GM18517 (cell line): Measurements from ENCODE around the gene CACNG5.

Experiments
- ATAC-seq: cut with Tn5 transposase; IDR thresholded peaks from one replicate; pipeline ENCODE4 v1.9.1; 2021; ENCODE audit warnings: mild to moderate bottlenecking, moderate library complexity; ENCODE audit not compliant: unreplicated experiment

Gene CACNG5

GRCh38 chr17:66834919-66835454, at the start of gene CACNG5:
TSS of gene CACNG5 (plus strand) at chr17:66835117. CDS start at chr17:66877333, 42,216 bp downstream.
- no peak for ATAC-seq

DNA sequence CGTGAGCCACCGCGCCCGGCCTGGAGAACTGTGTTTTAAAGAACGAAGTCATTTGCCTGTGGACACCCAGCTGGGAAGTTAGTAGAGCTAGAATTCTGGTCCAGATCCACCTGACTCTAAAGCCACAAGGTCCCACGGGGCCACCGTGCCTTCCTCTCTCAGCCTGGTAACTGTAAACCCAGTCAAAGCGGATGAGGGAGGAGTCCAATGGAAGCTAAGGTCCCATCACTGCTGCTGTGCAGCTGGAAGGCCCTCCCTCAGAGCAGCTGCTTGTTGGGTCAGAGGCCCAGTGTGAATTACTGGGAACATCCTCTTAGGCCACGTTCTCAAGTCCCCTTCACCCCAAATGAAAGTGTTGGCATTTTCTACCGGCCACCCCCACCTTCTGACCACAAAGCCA, 48.8 kb upstream of the CACNG5 start:
- ATAC-seq, result no peak

DNA sequence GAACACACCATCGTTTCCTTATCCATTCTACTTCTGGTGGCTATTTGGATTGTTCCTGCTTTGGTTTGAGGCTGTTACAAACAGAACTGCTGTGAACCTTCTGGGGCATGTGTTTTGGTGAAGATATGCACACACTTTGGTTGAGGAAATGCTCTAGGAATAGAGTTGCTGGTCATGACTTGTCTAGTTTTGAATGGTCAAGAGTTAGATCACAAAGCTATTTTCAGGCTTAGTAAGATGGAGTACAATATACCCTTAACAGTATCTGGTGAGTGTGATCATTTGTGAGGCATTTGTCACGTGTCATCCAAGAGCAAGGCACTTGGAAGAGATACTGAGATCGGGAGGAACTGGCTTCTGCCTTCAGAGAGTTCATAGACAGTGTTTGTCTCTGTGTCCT, 47.0 kb upstream of the CACNG5 start:
- ATAC-seq, result no peak

GRCh38 chr17:66789093-66789492, 45.8 kb upstream of the CACNG5 start:
- ATAC-seq, result no peak

DNA sequence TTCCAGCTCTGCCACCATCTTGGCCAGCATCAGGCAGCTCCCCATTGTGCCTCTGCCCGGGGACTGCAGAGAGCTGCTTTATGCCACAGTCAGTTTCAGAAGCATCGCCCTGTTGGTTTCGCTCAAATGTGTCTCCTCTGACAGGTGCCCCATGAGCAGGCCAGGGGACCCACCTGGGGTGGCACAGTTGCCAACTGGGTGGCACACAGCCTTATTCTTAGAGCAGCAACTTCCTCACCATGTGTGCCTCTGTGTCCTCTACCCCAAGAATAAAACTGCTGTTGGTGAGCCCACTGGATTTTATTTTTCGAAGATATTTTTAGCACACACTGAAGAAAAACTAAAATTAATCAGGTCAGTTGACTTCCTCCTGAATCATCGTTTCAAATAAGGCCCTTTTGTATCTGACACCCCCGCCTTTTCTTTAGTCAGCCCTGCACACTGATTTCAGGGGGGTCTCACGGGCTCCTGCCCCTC, 44.9 kb upstream of the CACNG5 start:
- no peak for ATAC-seq

GRCh38 chr17:66790501-66791061, 44.3 kb upstream of the CACNG5 start:
- ATAC-seq, result no peak

GRCh38 chr17:66791347-66791746, 43.6 kb upstream of the CACNG5 start:
- ATAC-seq, result no peak

DNA sequence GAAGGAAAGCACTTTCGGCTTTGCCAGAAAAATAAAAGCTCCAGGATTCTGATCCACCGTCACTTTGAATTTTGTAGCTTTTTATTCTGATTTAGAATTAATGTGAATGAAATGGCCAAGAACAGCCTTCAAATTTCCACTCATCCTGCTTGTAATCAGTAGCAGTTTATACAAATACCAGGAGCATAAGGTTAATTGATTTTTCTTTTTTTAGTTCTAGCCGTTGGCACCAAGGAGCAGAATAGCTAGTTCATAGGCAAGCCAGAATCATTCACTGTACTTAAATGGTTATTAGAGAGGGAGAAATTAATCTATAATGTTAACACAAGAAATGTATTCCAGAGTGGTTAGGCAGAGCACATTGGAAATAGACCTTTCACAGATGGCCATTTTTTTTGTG, 41.1 kb upstream of the CACNG5 start:
- ATAC-seq, result no peak

DNA sequence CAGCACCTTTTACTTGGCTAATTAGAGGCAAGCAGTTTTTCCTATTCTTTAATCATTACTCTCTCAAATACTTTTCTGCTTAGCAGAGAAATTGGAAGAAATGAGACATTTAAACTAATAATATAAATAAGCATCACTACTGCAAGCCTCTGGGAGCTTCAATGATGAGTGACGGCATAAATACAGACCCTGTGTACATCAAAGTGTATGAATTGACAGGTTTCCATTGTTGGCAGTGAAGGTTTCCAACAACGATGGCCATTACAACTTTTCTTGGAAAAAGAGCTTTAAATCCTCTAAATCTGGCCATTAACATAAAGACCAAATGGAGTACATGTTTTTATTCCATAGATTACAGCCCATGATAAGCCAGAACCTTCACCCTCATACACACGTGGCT, 39.4 kb upstream of the CACNG5 start:
- ATAC-seq, result no peak

DNA sequence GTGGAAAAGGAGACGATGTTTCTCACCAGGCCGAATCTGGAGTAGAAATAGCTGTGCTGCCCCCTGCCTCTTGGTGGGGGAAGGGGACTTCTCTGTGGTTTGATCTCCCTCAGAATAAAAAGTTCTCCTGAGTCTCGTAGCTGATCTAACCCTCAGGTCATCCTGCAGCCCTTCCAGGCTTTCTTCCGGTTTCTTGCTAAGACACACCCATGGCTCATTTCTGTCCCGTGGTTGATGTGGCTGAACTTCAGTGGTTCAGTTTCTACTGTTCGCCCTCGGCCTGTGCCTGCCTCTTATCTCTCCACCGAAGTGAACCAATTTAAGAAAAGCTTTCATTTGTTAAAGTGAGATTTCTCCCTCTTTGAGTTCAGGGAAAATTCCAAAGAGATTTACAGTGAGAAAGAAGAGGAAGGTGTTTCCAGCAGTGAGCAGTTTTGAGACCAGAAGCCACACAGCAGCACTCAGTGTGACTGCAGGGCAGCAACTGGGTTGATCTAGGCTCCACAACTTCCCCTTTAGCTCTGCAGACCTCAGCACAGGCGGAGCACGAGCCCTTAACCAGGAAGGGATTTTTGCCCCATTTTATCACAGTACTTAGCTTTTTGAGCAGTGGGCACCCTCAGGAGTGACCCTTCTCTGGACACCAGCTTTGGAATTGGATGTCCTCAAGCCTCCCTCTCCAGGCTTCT, 34.9 kb upstream of the CACNG5 start:
- ATAC-seq, result no peak

GRCh38 chr17:66803474-66803951, 31.4 kb upstream of the CACNG5 start:
- no peak for ATAC-seq

DNA sequence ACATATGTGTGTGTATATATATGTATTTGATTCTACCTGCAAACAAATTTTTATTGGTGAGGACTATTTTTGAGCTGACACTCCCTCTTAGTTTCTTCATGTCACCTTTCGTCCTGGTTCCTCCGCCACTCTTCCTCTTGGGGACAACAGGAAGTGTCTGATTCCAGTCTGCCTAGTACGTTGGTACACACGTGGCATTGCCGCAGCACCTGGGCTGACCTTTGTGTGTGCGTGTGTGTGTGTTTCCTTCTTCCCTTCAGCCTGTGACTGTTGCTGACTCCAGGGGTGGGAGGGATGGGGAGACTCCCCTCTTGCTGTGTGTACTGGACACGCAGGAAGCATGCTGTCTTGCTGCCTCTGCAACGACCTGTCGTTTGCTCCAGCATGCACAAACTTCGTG, 29.4 kb upstream of the CACNG5 start:
- no peak for ATAC-seq

GRCh38 chr17:66807182-66807581, 27.7 kb upstream of the CACNG5 start:
- ATAC-seq, result no peak

DNA sequence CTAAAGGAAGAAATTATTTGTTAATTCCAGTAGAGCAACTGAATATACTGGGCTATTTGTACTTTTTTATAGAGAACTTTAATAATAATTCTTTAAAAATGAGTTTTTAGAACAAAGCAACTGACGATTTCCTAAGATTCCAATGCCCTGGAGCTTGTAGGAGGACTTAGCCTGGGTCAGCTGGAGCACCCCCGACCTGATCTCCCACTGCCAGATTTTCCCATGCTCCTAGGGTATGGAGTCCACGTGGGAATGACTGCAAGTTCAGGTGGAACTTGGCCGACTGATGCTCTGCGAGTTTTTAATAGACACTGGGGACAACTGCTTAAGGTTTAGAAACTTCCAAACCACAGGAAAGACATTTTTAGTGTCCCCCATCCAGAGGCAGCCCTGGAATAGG, 25.5 kb upstream of the CACNG5 start:
- no peak for ATAC-seq

- no peak for ATAC-seq
Observed at GRCh38 chr17:66810951-66811682, 23.8 kb upstream of the CACNG5 start.

DNA sequence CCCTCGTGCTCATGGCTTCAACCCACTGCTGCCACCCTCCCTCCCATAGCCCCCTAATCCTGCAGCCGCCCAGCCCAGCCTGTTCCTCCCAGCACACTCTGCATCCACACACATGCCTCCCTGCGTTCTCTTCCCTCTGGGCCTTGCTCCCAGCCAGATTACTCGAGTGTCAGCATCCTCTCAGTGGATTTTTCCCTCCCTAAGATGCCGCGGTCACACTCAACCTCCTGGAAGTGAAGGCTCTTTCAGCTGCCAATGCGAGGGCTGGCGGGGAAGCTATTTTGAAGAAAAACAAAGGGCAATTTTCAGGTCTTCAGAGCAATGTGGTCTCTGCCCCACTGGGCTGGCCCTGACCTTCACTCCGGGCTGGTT, 23.2 kb upstream of the CACNG5 start:
- no peak for ATAC-seq

GRCh38 chr17:66812571-66812970, 22.3 kb upstream of the CACNG5 start:
- no peak for ATAC-seq

GRCh38 chr17:66813296-66813695, 21.6 kb upstream of the CACNG5 start:
- ATAC-seq, result no peak

DNA sequence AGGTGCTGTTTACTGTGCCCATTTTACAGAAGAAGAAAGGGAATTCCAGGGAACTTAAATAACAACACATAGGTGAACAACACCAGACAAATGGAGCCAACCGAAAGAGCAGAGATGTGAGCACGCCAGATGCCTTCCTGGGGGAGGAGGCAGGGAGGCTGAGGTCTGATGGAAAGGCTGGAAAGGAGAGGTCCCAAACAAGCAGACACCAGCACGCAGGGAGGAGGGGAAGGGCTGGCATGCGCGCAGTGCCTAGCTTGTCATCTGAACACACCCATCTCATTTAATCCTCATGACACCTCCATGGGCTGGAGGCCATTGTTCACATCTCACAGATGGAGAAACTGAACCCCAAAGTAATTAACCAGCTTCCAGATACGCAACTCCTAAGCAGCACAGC, 20.9 kb upstream of the CACNG5 start:
- no peak for ATAC-seq

DNA sequence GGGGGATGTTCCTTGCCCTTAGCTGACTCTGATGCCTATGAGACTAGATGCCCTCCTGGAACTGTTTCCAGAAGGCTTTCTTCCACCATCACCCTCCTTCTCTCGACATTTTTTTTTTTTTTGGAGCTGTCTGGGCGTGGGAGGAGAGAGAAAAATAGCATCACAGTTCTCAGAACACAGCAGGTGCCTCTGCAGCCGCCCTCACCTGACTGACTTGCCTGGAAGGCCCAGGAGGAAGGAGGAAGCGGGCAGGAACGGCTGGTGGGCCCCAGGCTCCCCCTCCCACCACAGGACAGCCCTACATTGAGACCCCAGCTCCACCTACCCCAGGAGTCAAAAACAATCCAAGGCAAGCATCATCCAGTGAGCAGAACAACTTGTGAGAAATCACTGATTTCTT, 20.3 kb upstream of the CACNG5 start:
- no peak for ATAC-seq

DNA sequence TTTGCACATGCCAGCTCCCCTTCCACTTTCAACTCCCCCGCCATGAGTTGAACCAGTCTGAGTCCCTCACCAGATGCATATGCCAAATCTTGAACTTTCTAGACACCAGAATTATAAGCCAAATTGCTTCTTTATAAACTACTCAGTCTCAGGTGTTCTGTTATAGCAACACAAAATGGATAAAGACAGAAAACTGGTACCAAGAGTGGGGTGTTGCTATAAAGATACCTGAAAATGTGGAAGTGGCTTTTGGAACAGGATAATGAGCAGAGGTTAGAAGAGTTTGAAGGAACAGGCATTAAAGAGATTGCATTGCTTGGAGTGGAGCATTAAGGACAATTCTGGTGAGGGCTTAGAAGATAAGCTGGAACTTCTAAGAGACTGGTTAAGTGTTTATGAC, 17.2 kb upstream of the CACNG5 start:
- ATAC-seq, result no peak

DNA sequence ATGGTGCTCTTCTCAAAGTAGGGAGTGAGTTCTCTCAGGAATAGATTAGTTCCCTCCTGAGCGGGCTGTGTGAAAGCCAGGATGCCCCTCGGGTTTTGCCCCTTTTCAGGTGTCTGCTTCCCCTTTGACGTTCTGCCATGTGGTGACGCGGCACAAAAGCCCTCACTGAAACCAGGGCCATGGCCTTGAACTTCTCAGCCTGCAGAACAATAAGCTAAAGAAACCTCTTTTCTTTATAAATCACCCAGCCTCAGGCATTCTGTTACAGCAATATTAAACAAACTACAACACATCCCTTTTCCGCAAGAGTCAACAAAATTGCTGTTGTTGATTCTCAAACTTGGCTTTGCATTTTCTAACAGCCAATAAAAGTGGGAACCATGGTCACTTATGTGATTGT, 15.5 kb upstream of the CACNG5 start:
- no peak for ATAC-seq
